ENCODE measurements around the gene DEFB131A. TPM values are rescaled to one million over a fixed set of nuclear protein-coding genes. Genes with fewer than 3 reads are reported as not detected.
A peak's percentile ranks its signal among the peaks of the same experiment; 100 is the strongest.
"Not testable (repeated sequence)": the region's sequence is repeated elsewhere in the genome, so short reads cannot be mapped to it uniquely, and the experiment has no call there.

DEFB131A gene
- total RNA-seq, 1 experiment from 2014 or later = not detected

- DNase-seq (ENCODE audit: low read depth) = not testable (repeated sequence)
Measured at GRCh38 chr4:9494256-9495035, 50.2 kb downstream of the DEFB131A start.

GRCh38 chr4:9495443-9495842 lies 51.2 kb downstream of the DEFB131A start:
- peak; percentile 81 for DNase-seq (ENCODE audit: low read depth)

- DNase-seq (ENCODE audit: low read depth) = not testable (repeated sequence)
Measured at GRCh38 chr4:9497575-9498467, 53.6 kb downstream of the DEFB131A start.

GRCh38 chr4:9498468-9499040 lies 54.3 kb downstream of the DEFB131A start:
- DNase-seq (ENCODE audit: low read depth) = not testable (repeated sequence)

GRCh38 chr4:9499974-9500487 lies 55.8 kb downstream of the DEFB131A start:
- not testable (repeated sequence) for DNase-seq (ENCODE audit: low read depth)

Other genes with a start within 250 kb of the DEFB131A start
- gene USP17L10, start 233.8 kb upstream of the DEFB131A start, total RNA-seq (2014; rRNA removed; shearing (Covaris generic)) = not detected in 2 replicates
- not detected in 2 replicates for gene USP17L11, start 229.0 kb upstream of the DEFB131A start, total RNA-seq (2014; rRNA removed; shearing (Covaris generic))
- not detected in 2 replicates for gene USP17L12, start 224.3 kb upstream of the DEFB131A start, total RNA-seq (2014; rRNA removed; shearing (Covaris generic))
- not detected in 2 replicates for gene USP17L13, start 219.5 kb upstream of the DEFB131A start, total RNA-seq (2014; rRNA removed; shearing (Covaris generic))
- gene USP17L15, start 210.0 kb upstream of the DEFB131A start, total RNA-seq (2014; rRNA removed; shearing (Covaris generic)) = 0.34 TPM in 1 of 2 replicates, not detected in the other
- gene USP17L17, start 200.5 kb upstream of the DEFB131A start, total RNA-seq (2014; rRNA removed; shearing (Covaris generic)) = not detected in 2 replicates
- gene USP17L18, start 195.8 kb upstream of the DEFB131A start, total RNA-seq (2014; rRNA removed; shearing (Covaris generic)) = not detected in 2 replicates
- gene USP17L19, start 191.0 kb upstream of the DEFB131A start, total RNA-seq (2014; rRNA removed; shearing (Covaris generic)) = not detected in 2 replicates
- not detected in 2 replicates for gene USP17L20, start 186.3 kb upstream of the DEFB131A start, total RNA-seq (2014; rRNA removed; shearing (Covaris generic))
- not detected in 2 replicates for gene USP17L21, start 181.5 kb upstream of the DEFB131A start, total RNA-seq (2014; rRNA removed; shearing (Covaris generic))
- gene USP17L22, start 176.8 kb upstream of the DEFB131A start, total RNA-seq (2014; rRNA removed; shearing (Covaris generic)) = not detected in 2 replicates
- gene USP17L24, start 119.2 kb upstream of the DEFB131A start, total RNA-seq (2014; rRNA removed; shearing (Covaris generic)) = not detected in 2 replicates
- gene USP17L25, start 114.5 kb upstream of the DEFB131A start, total RNA-seq (2014; rRNA removed; shearing (Covaris generic)) = not detected in 2 replicates
- gene USP17L26, start 109.8 kb upstream of the DEFB131A start, total RNA-seq (2014; rRNA removed; shearing (Covaris generic)) = not detected in 2 replicates
- not detected in 2 replicates for gene USP17L5, start 105.0 kb upstream of the DEFB131A start, total RNA-seq (2014; rRNA removed; shearing (Covaris generic))
- not detected in 2 replicates for gene USP17L27, start 100.3 kb upstream of the DEFB131A start, total RNA-seq (2014; rRNA removed; shearing (Covaris generic))
- gene USP17L28, start 95.5 kb upstream of the DEFB131A start, total RNA-seq (2014; rRNA removed; shearing (Covaris generic)) = not detected in 2 replicates
- not detected in 2 replicates for gene USP17L29, start 90.8 kb upstream of the DEFB131A start, total RNA-seq (2014; rRNA removed; shearing (Covaris generic))
- gene USP17L30, start 81.3 kb upstream of the DEFB131A start, total RNA-seq (2014; rRNA removed; shearing (Covaris generic)) = not detected in 2 replicates